IMR-90 (cell line): ENCODE measurements around the gene TNS3. TPM values are rescaled to one million over a fixed set of nuclear protein-coding genes. Genes with fewer than 3 reads are reported as not detected.
A peak's percentile ranks its signal among the peaks of the same experiment; 100 is the strongest.

Source experiments
- ATAC-seq: fragments of 200-7000 bp; cut with Tn5 transposase; 2 replicates; pipeline ENCODE4 v1.9.1; 2020; ENCODE audit warnings: low read depth, mild to moderate bottlenecking, moderate library complexity
- BruUV-seq: library from RNA; stranded (reverse); fragments of 400-500 nt; replicated peaks from 2 replicates; lab custom pipeline; 2021; lab: Mats Ljungman, UMichigan
- CTCF ChIA-PET: fragments of 300-600 bp; formaldehyde crosslinking; extraction: SDS; loops from one replicate; lab custom pipeline; 2021; ENCODE audit warnings: antibody characterized with exemption; lab: Yijun Ruan, JAX
- POLR2A ChIA-PET: fragments of 300-600 bp; sonication (Branson Sonifier 250); formaldehyde crosslinking; loops from one replicate; lab custom pipeline; 2022; ENCODE audit warnings: antibody characterized with exemption; ENCODE audit not compliant: unreplicated experiment; lab: Charles Lee
- DNase-seq: peaks from one replicate; pipeline ENCODE4 v3.0.0; 2013
- H2AFZ ChIP-seq: replicated peaks from 2 replicates; pipeline ENCODE3; 2013; ENCODE audit warnings: low read length, mild to moderate bottlenecking; ENCODE audit not compliant: poor library complexity
- H2AK5ac ChIP-seq: 2 replicates; pipeline ENCODE4 v1.6.1; 2013; ENCODE audit warnings: low read depth, low read length, inconsistent platforms
- H2AK9ac ChIP-seq: replicated peaks from 2 replicates; pipeline ENCODE3; 2013; ENCODE audit warnings: mild to moderate bottlenecking, low read depth, low read length, moderate library complexity; ENCODE audit not compliant: poor library complexity
- H2BK120ac ChIP-seq: 2 replicates; pipeline ENCODE4 v1.6.1; 2013; ENCODE audit warnings: low read depth, low read length, inconsistent platforms
- H2BK15ac ChIP-seq: 3 replicates; pipeline ENCODE4 v1.6.1; 2013; ENCODE audit warnings: low read depth, low read length, inconsistent platforms
- H2BK20ac ChIP-seq: 2 replicates; pipeline ENCODE4 v1.6.1; 2013; ENCODE audit warnings: low read depth, mild to moderate bottlenecking, inconsistent platforms, low read length, moderate library complexity
- H2BK5ac ChIP-seq: 2 replicates; pipeline ENCODE4 v1.6.1; 2013; ENCODE audit warnings: mild to moderate bottlenecking, low read depth, low read length, inconsistent platforms; ENCODE audit not compliant: poor library complexity, severe bottlenecking
- H3K14ac ChIP-seq: replicated peaks from 2 replicates; pipeline ENCODE4 v1.6.1; 2013; ENCODE audit warnings: low read depth, low read length, inconsistent platforms
- H3K18ac ChIP-seq: 2 replicates; pipeline ENCODE4 v1.6.1; 2013; ENCODE audit warnings: low read depth, low read length, control low read depth
- H3K23ac ChIP-seq: 2 replicates; pipeline ENCODE4 v1.6.1; 2013; ENCODE audit warnings: low read depth, low read length, inconsistent platforms
- H3K27ac ChIP-seq: 2 replicates; pipeline ENCODE4 v1.5.1; 2013; ENCODE audit warnings: mild to moderate bottlenecking, control low read depth, low read length; ENCODE audit not compliant: insufficient read depth
- H3K27me3 ChIP-seq: 2 replicates; pipeline ENCODE4 v1.6.1; 2013; ENCODE audit warnings: low read length; ENCODE audit not compliant: control insufficient read depth, insufficient read depth
- H3K36me3 ChIP-seq: 2 replicates; pipeline ENCODE4 v1.6.1; 2013; ENCODE audit warnings: low read length, mixed read lengths; ENCODE audit not compliant: control insufficient read depth, insufficient read depth
- H3K4ac ChIP-seq: 2 replicates; pipeline ENCODE4 v1.6.1; 2013; ENCODE audit warnings: low read depth, low read length, inconsistent platforms
- H3K4me1 ChIP-seq: 2 replicates; pipeline ENCODE4 v1.6.1; 2013; ENCODE audit warnings: low read length, mixed read lengths; ENCODE audit not compliant: control insufficient read depth, insufficient read depth
- H3K4me2 ChIP-seq: 2 replicates; pipeline ENCODE4 v1.6.1; 2013; ENCODE audit warnings: low read depth, mild to moderate bottlenecking, control low read depth, low read length, moderate library complexity
- H3K4me3 ChIP-seq: 2 replicates; pipeline ENCODE4 v1.5.1; 2013; ENCODE audit warnings: low read depth, mild to moderate bottlenecking, control low read depth, low read length, moderate library complexity; ENCODE audit not compliant: insufficient read depth
- H3K56ac ChIP-seq: 2 replicates; pipeline ENCODE4 v1.6.1; 2013; ENCODE audit warnings: low read length, inconsistent platforms; ENCODE audit not compliant: insufficient read depth; ENCODE audit errors: extremely low read depth
- H3K79me1 ChIP-seq, 2 experiments: 2 replicates each; pipeline ENCODE4 v1.6.1; 2013; ENCODE audit warnings: low read length in 2 of 2, inconsistent platforms in 1 of 2, low read depth in 1 of 2
- H3K9ac ChIP-seq: 2 replicates; pipeline ENCODE4 v1.6.1; 2013; ENCODE audit warnings: low read depth, low read length, control low read depth
- H3K9me1 ChIP-seq: 2 replicates; pipeline ENCODE4 v1.6.1; 2013; ENCODE audit warnings: low read length, inconsistent platforms; ENCODE audit not compliant: insufficient read depth
- H3K9me3 ChIP-seq: 2 replicates; pipeline ENCODE4 v1.6.1; 2013; ENCODE audit warnings: low read length; ENCODE audit not compliant: control insufficient read depth, insufficient read depth
- H4K20me1 ChIP-seq: 2 replicates; pipeline ENCODE4 v1.6.1; 2013; ENCODE audit warnings: low read length, inconsistent platforms; ENCODE audit not compliant: insufficient read depth
- H4K5ac ChIP-seq: 2 replicates; pipeline ENCODE4 v1.6.1; 2013; ENCODE audit warnings: mild to moderate bottlenecking, low read depth, low read length, control low read depth
- H4K8ac ChIP-seq, 2 experiments: 2 replicates each; pipeline ENCODE4 v1.6.1; 2013; ENCODE audit warnings: low read depth in 2 of 2, low read length in 2 of 2, control low read depth in 1 of 2, inconsistent platforms in 1 of 2
- H4K91ac ChIP-seq: 2 replicates; pipeline ENCODE4 v1.6.1; 2013; ENCODE audit warnings: low read depth, low read length, inconsistent platforms; ENCODE audit not compliant: insufficient read depth
- BHLHE40 ChIP-seq: fragments of 150-350 bp; IDR thresholded peaks from 2 replicates; pipeline ENCODE4 v1.6.1; 2016; ENCODE audit warnings: mild to moderate bottlenecking, low read depth, low read length
- CEBPB ChIP-seq: IDR thresholded peaks from 2 replicates; pipeline ENCODE4 v1.6.1; 2012; ENCODE audit warnings: low read depth, low read length, improper control_type of control experiment
- CHD1 ChIP-seq: IDR thresholded peaks from 2 replicates; pipeline ENCODE4 v1.6.1; 2012; ENCODE audit warnings: low read depth, low read length, improper control_type of control experiment
- CTCF ChIP-seq: conservative IDR thresholded peaks from 2 replicates; pipeline ENCODE4 v1.5.1; 2012; ENCODE audit warnings: mild to moderate bottlenecking, low read depth, low read length, improper control_type of control experiment
- ELK1 ChIP-seq: fragments of 150-350 bp; IDR thresholded peaks from 2 replicates; pipeline ENCODE4 v1.6.1; 2016; ENCODE audit warnings: low read depth, mild to moderate bottlenecking, low read length, moderate library complexity, borderline replicate concordance
- MAFK ChIP-seq: IDR thresholded peaks from 2 replicates; pipeline ENCODE4 v1.6.1; 2012; ENCODE audit warnings: low read depth, low read length, improper control_type of control experiment
- MAZ ChIP-seq: IDR thresholded peaks from 2 replicates; pipeline ENCODE4 v1.6.1; 2012; ENCODE audit warnings: low read depth, mild to moderate bottlenecking, low read length, improper control_type of control experiment, moderate library complexity, borderline replicate concordance
- MXI1 ChIP-seq: IDR thresholded peaks from 2 replicates; pipeline ENCODE4 v1.6.1; 2012; ENCODE audit warnings: low read depth, mild to moderate bottlenecking, low read length, moderate library complexity, borderline replicate concordance
- POLR2A ChIP-seq: IDR thresholded peaks from 2 replicates; pipeline ENCODE4 v1.6.1; 2012; ENCODE audit warnings: mild to moderate bottlenecking, low read depth, low read length
- RFX5 ChIP-seq: IDR thresholded peaks from 2 replicates; pipeline ENCODE4 v1.8.0; 2012; ENCODE audit warnings: low read depth, mild to moderate bottlenecking, low read length, moderate library complexity
- USF2 ChIP-seq: fragments of 150-350 bp; IDR thresholded peaks from 2 replicates; pipeline ENCODE4 v1.6.1; 2017; ENCODE audit warnings: mild to moderate bottlenecking, antibody characterized with exemption, low read length, low read depth
- WGBS, 2 experiments: methylation state at CpG; one replicate each; pipeline versions ENCODE4 v1.1.5 to v1.1.7; 2013; ENCODE audit warnings: missing lambda C conversion rate in 2 of 2; ENCODE audit not compliant: insufficient read length in 1 of 2; ENCODE audit errors: extremely low coverage in 2 of 2; 5-methylcytosine and 5-hydroxymethylcytosine counted together
- dilution Hi-C: fragments of 300-500 bp; cut with HindIII; formaldehyde crosslinking; loops from one replicate; pipeline ENCODE4 v1.14.3; 2018; ENCODE audit warnings: low sequenced_read_pairs; ENCODE audit not compliant: unreplicated experiment
- in situ Hi-C: fragments of 300-500 bp; cut with MboI; formaldehyde crosslinking; loops from 3 replicates; pipeline ENCODE4 v1.14.3; 2019; ENCODE audit warnings: low sequenced_read_pairs, inconsistent platforms, mixed read lengths
- intact Hi-C: fragments of 100-400 bp; cut with micrococcal nuclease; formaldehyde crosslinking; loops from 2 replicates; pipeline ENCODE4 v1.10.0; 2022
- polyA plus RNA-seq, 3 experiments: library from polyadenylated mRNA; depleted of rRNA; stranded (reverse); fragments of >200 nt; gene quantifications; 2 replicates each; pipeline ENCODE4 v1.2.3, GENCODE V29; 2012; ENCODE audit warnings: low replicate concordance in 1 of 3
- total RNA-seq: library from RNA; depleted of rRNA; stranded (reverse); fragments of >200 nt; gene quantifications from 2 replicates; pipeline ENCODE4 v1.2.3, GENCODE V29; 2012

The TNS3 gene
- total and polyA plus RNA-seq, 2 of the 4 experiments (the other 2 are of a cell fraction) = 64.3 to 79.2 TPM

GRCh38 chr7:47597379-47597778, 15.5 kb upstream of the TNS3 start:
- POLR2A ChIA-PET = no interaction called here
- Histone ChIP-seq H3K14ac (no peak overlapping the region), H2BK5ac (no peak overlapping the region), H3K9ac (no peak overlapping the region), H3K4me3 (no peak overlapping the region), H3K56ac (no peak overlapping the region), H2BK15ac (peak overlapping the region; percentile 14; the same call in 1 of the 3 replicates), H2AK5ac (no peak overlapping the region), H3K27ac (no peak overlapping the region), H4K5ac (no peak overlapping the region), H3K4me2 (no peak overlapping the region), H2BK120ac (peak overlapping the region; percentile 26; the same call in 1 of the 2 replicates), H3K9me1 (peaks cover 16% of the 10 kb centered on the region), H4K91ac (no peak overlapping the region), H3K18ac (no peak overlapping the region), H3K23ac (no peak overlapping the region), H3K36me3 (no peaks in the 10 kb centered on the region), H3K9me3 (peaks cover 17% of the 10 kb centered on the region), H3K27me3 (no peaks in the 10 kb centered on the region), H2BK20ac (no peak overlapping the region), H4K20me1 (no peaks in the 10 kb centered on the region), H4K8ac (no peak overlapping the region), H3K79me1 (peaks cover 0 to 12% of the 10 kb centered on the region in 2 experiments; a peak in 1 of 4 replicates), H2AK9ac (no peak overlapping the region), H2AFZ (no peak overlapping the region), H3K4me1 (peaks cover 22% of the 10 kb centered on the region), H3K4ac (no peak overlapping the region)
- dilution Hi-C loops (no loop called here), in situ Hi-C loops (no loop called here), intact Hi-C loops (no loop called here)
- CTCF ChIA-PET = no interaction called here
- DNase-seq (no peak), ATAC-seq (no peak)
- no TSS peak for BruUV-seq
- no peak for TF ChIP-seq BHLHE40
- no peak for TF ChIP-seq MXI1
- TF ChIP-seq RFX5 = no peak
- no peak for TF ChIP-seq CTCF
- TF ChIP-seq POLR2A = no peak
- no peak for TF ChIP-seq MAFK
- no peak for TF ChIP-seq USF2
- TF ChIP-seq CHD1 = no peak
- TF ChIP-seq MAZ = no peak
- no peak for TF ChIP-seq ELK1
- TF ChIP-seq CEBPB = no peak
- no CpG with 5 or more reads among the region's 5 CpGs for WGBS, 2 experiments
